Measurements from ENCODE around the gene GUCY2D. TPM values are rescaled to one million over a fixed set of nuclear protein-coding genes. Genes with fewer than 3 reads are reported as not detected.

GUCY2D gene
- total RNA-seq, 1 donor from 2014 or later, result 0.16 TPM

DNA sequence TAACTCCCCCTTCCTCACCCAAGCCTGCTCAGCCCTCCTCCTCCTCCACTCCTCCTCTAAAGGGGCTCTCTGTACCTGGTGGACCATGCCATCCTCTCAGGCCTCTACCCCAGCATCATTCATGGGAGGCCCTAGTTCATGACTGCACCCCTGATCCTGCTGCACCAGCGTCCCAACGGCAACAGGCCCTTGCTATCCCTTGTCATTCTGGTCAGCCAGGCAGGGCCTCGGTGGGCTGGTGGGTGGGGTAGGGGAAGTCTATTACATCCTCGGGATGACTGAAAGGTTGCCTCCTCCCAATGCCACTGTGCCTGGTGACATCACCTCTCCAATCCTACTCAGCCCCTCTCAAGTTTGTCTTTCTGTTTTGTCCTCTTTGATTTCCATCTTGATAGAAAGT lies 65.4 kb downstream of the GUCY2D start:
- no peak for DNase-seq

DNA sequence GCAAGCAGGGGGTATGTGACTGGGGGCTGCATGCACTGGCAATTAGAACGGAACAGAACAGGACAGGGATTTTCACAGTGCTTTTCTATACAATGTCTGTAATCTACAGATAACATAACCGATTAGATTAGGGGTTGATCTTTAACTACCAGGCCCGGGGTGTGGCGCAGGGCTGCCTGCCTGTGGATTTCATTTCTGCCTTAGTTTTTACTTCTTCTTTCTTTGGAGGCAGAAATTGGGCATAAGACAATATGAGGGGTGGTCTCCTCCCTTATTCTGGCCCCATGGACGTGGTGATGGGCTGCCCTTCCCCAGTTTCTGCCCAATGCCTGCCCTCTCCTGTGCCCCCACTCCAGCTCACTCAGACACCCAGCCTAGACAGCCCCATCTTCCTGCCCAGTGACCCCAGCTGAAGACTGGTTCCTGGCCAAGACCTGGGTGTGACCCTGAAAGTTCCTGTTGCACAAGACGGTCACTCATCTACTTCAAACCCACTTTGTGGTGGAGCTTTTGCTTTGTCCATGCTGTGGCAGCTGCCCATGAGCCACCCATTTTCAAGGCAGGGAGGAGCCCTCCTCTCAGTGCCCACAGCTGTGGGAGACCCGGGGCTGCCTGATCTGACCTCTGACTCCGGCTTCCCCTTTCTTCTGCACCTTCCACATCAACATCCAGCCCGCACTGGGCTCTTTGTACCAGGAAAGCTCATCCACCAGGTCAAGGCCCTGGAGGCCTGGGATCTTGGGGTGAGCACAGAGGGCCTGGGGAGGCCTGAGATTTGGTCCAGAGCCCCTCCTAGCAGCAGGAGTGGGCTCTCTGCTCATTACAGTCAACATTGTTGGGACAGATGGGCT lies 66.5 kb downstream of the GUCY2D start:
- no peak for DNase-seq

DNA sequence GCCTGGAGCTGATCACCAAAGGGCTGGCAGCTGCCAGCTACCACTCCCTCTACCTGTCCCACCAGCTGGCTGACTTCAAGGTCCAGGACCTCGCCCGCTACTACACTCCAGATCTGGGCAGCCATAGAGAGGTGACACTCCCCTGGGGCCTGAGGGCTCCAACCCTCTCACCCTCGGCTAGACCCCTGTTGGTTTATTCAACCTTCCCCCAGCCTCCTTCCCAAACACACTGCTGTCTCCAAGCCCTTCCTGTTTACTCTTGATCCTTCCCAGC lies 67.1 kb downstream of the GUCY2D start:
- no peak for DNase-seq

Other genes starting within 250 kb of the GUCY2D start
- 16.4 TPM for gene KDM6B, start 168.4 kb upstream of the GUCY2D start, total RNA-seq
- 1.2 TPM for gene TMEM88, start 147.5 kb upstream of the GUCY2D start, total RNA-seq
- gene NAA38, start 145.1 kb upstream of the GUCY2D start, total RNA-seq, result 20.1 TPM
- gene CYB5D1, start 144.6 kb upstream of the GUCY2D start, total RNA-seq, result 14.2 TPM
- gene CHD3, start 113.8 kb upstream of the GUCY2D start, total RNA-seq, result 337 TPM
- gene RNF227, start 86.3 kb upstream of the GUCY2D start, total RNA-seq, result 7.3 TPM
- gene KCNAB3, start 72.8 kb upstream of the GUCY2D start, total RNA-seq, result 2.7 TPM
- gene TRAPPC1, start 70.7 kb upstream of the GUCY2D start, total RNA-seq, result 22.3 TPM
- 23.4 TPM for gene CNTROB, start 70.4 kb upstream of the GUCY2D start, total RNA-seq
- 0.16 TPM for gene ALOX15B, start 36.4 kb downstream of the GUCY2D start, total RNA-seq
- gene ALOX12B, start 85.1 kb downstream of the GUCY2D start, total RNA-seq, result 1.4 TPM
- 0.47 TPM for gene ALOXE3, start 115.9 kb downstream of the GUCY2D start, total RNA-seq
- gene HES7, start 121.5 kb downstream of the GUCY2D start, total RNA-seq, result 0.31 TPM
- gene PER1, start 149.8 kb downstream of the GUCY2D start, total RNA-seq, result 7.8 TPM
- 27.9 TPM for gene VAMP2, start 160.3 kb downstream of the GUCY2D start, total RNA-seq
- 35.9 TPM for gene TMEM107, start 173.8 kb downstream of the GUCY2D start, total RNA-seq
- 4.8 TPM for gene BORCS6, start 187.6 kb downstream of the GUCY2D start, total RNA-seq
- 2.7 TPM for gene AURKB, start 208.0 kb downstream of the GUCY2D start, total RNA-seq
- 12.2 TPM for gene CTC1, start 245.4 kb downstream of the GUCY2D start, total RNA-seq
- gene PFAS, start 246.7 kb downstream of the GUCY2D start, total RNA-seq, result 20.0 TPM